ENCODE results near the gene ATP6AP2. TPM values are rescaled to one million over a fixed set of nuclear protein-coding genes. Genes with fewer than 3 reads are reported as not detected.

The ATP6AP2 gene
- 126 to 141 TPM (median 134 TPM) in 5 replicates for total RNA-seq (2022; extraction: Qiagen RNA extraction; ENCODE audit: low read depth)

GRCh38 chrX:40580537-40581335, at the start of gene ATP6AP2:
Gene ATP6AP2, plus strand, starts transcription at chrX:40580970. Its CDS starts 96 bp downstream, at chrX:40581066.

GRCh38 chrX:40623139-40623536, 42.4 kb downstream of the ATP6AP2 start, which contains the start of gene MPC1L:
Gene MPC1L, plus strand, starts transcription at chrX:40623428. Its CDS starts 138 bp downstream, at chrX:40623566.

GRCh38 chrX:40647307-40648197, 66.8 kb downstream of the ATP6AP2 start, which contains the start of gene CXorf38:
Gene CXorf38, minus strand, starts transcription at chrX:40647561. Its CDS starts 41 bp downstream, at chrX:40647520.

Other genes starting within 250 kb of the ATP6AP2 start
- not detected in 5 replicates for gene MPC1L, start 42.5 kb downstream of the ATP6AP2 start, total RNA-seq (2022; extraction: Qiagen RNA extraction; ENCODE audit: low read depth)
- gene CXorf38, start 66.6 kb downstream of the ATP6AP2 start, total RNA-seq (2022; extraction: Qiagen RNA extraction; ENCODE audit: low read depth) = 8.7 to 12.3 TPM (median 10.3 TPM) in 5 replicates
- gene MED14, start 154.6 kb downstream of the ATP6AP2 start, total RNA-seq (2022; extraction: Qiagen RNA extraction; ENCODE audit: low read depth) = 21.2 to 28.9 TPM (median 25.2 TPM) in 5 replicates

Data from A549 treated with DMSO at 1 μM for 4 hours (cell line).